Esophagus squamous epithelium (tissue), 5 donors: ENCODE measurements around the gene ALG5. TPM values are rescaled to one million over a fixed set of nuclear protein-coding genes. Genes with fewer than 3 reads are reported as not detected.

Source experiments
- DNase-seq: peaks from one replicate; lab custom pipeline; 2025; lab: John Stamatoyannopoulos, UW
- H3K27ac ChIP-seq, 4 donors: fragments of 200-600 bp; sonication (generic); one replicate each; pipeline ENCODE4 v1.5.1; 2016 to 2019; ENCODE audit warnings: mild to moderate bottlenecking in 1 of 4
- H3K27me3 ChIP-seq, 4 donors: fragments of 200-600 bp; sonication (generic); 1 replicate in 3 of 4; 2 replicates in 1 of 4; pipeline versions ENCODE4 v1.5.1 to v1.6.0; 2017 to 2021; ENCODE audit warnings: antibody characterized with exemption in 1 of 4
- H3K36me3 ChIP-seq, 3 donors: fragments of 200-600 bp; sonication (generic); one replicate each; pipeline ENCODE4 v1.5.1; 2016 to 2019
- H3K4me1 ChIP-seq, 3 donors: fragments of 200-600 bp; sonication (generic); one replicate each; pipeline ENCODE4 v1.5.1; 2017 to 2019
- H3K4me3 ChIP-seq, 4 donors: fragments of 200-600 bp; sonication (generic); 1 replicate in 3 of 4; 2 replicates in 1 of 4; pipeline ENCODE4 v1.5.1; 2016 to 2019; ENCODE audit warnings: mild to moderate bottlenecking in 2 of 4, moderate library complexity in 1 of 4
- H3K9me3 ChIP-seq, 3 donors: fragments of 200-600 bp; sonication (generic); one replicate each; pipeline ENCODE4 v1.5.1; 2016 to 2019
- CTCF ChIP-seq, 6 experiments: fragments of 450-650 bp in 4 of 6; fragments of 200-600 bp in 2 of 6; sonication (generic) in 2 of 6; IDR thresholded peaks; one replicate each; pipeline ENCODE4 v1.5.1; 2016 to 2019; ENCODE audit warnings: antibody characterized with exemption in 6 of 6, mild to moderate bottlenecking in 4 of 6, moderate library complexity in 4 of 6
- POLR2A ChIP-seq, 4 donors: fragments of 450-650 bp; IDR thresholded peaks; one replicate each; pipeline ENCODE4 v1.6.1; 2017; ENCODE audit warnings: antibody characterized with exemption in 4 of 4, mild to moderate bottlenecking in 4 of 4, moderate library complexity in 3 of 4
- WGBS, 2 donors: methylation state at CpG; one replicate each; pipeline ENCODE4 v1.1.5; 2018; 5-methylcytosine and 5-hydroxymethylcytosine counted together
- intact Hi-C: fragments of 100-400 bp; cut with DNase I; formaldehyde crosslinking; loops from one replicate; pipeline ENCODE4 v1.15.0; 2022
- total RNA-seq, 4 donors: library from RNA; depleted of rRNA; stranded (reverse); fragments of >200 nt; gene quantifications; one replicate each; pipeline ENCODE4 v1.1.0, GENCODE V29; 2016
- donor health status: DM: yes; HTN: yes; CAD: no.

ALG5 gene
- total RNA-seq: 10 to 100 TPM; 15.0 to 43.1 (median 23.3) TPM

- Histone ChIP-seq H3K27ac (peak within 1 kb of the TSS; percentile 92 to 99 (median 96)), H3K36me3 (peaks cover under 1 to 33% (median 2%) of the 10 kb centered on the region in 3 donors), H3K9me3 (no peaks in the 10 kb centered on the region), H3K4me3 (peak within 1 kb of the TSS; percentile 68 to 99 (median 93)), H3K27me3 (no peaks in the 10 kb centered on the region), H3K4me1 (peaks cover 0 to 33% (median 14%) of the 10 kb centered on the region in 3 donors)
- peak; percentile 35 for DNase-seq
- 0 to 1% methylated on average over 14 to 23 of the region's 52 CpGs for WGBS, 2 donors
- intact Hi-C loops: loop anchor here (5.0 kb wide), 1 partner anchor 58 kb away; the partner anchor contains the start of gene SUPT20H
- TF ChIP-seq CTCF (IDR thresholded peaks at IDR 0.05) (peak; percentile 89 to 98 (median 97)), POLR2A (IDR thresholded peaks at IDR 0.05) (peak in 2 of 4 donors; percentile 41 to 67)
Observed at GRCh38 chr13:36999054-36999714, at the start of gene ALG5. TSS of gene ALG5 (minus strand) at chr13:36999340. CDS start at chr13:36999300, 40 bp downstream.

GRCh38 chr13:37047846-37048245 lies 48.7 kb upstream of the ALG5 start:
- Histone ChIP-seq H3K9me3 (no peaks in the 10 kb centered on the region), H3K36me3 (peaks cover 0 to 76% (median 5%) of the 10 kb centered on the region in 3 donors), H3K4me3 (no peak overlapping the region), H3K4me1 (no peaks in the 10 kb centered on the region), H3K27me3 (no peaks in the 10 kb centered on the region), H3K27ac (no peak overlapping the region)
- TF ChIP-seq POLR2A (IDR thresholded peaks at IDR 0.05) (no peak), CTCF (IDR thresholded peaks at IDR 0.05) (no peak)
- intact Hi-C loops: loop anchor here (5.0 kb wide), 1 partner anchor 46 kb away; the partner anchor contains the start of gene EXOSC8
- 88% methylated on average over 3 of the region's 3 CpGs for WGBS, 2 donors
- no peak for DNase-seq

- Histone ChIP-seq H3K36me3 (peaks cover 4 to 84% (median 5%) of the 10 kb centered on the region in 3 donors), H3K4me1 (no peaks in the 10 kb centered on the region), H3K27ac (no peak overlapping the region), H3K27me3 (no peaks in the 10 kb centered on the region), H3K9me3 (no peaks in the 10 kb centered on the region), H3K4me3 (no peak overlapping the region)
- TF ChIP-seq CTCF (IDR thresholded peaks at IDR 0.05) (no peak), POLR2A (IDR thresholded peaks at IDR 0.05) (no peak)
- WGBS, 2 donors: 85% methylated on average over 2 of the region's 2 CpGs
- DNase-seq: no peak
- intact Hi-C loops: loop anchor here (5.0 kb wide), 1 partner anchor 45 kb away; the partner anchor contains the start of gene EXOSC8
Observed at GRCh38 chr13:37047032-37047431, 47.9 kb upstream of the ALG5 start.

- Histone ChIP-seq H3K4me1 (no peaks in the 10 kb centered on the region), H3K27me3 (no peaks in the 10 kb centered on the region), H3K9me3 (no peaks in the 10 kb centered on the region), H3K4me3 (no peak overlapping the region), H3K27ac (no peak overlapping the region), H3K36me3 (peaks cover 5 to 93% (median 10%) of the 10 kb centered on the region in 3 donors)
- TF ChIP-seq CTCF (IDR thresholded peaks at IDR 0.05) (no peak), POLR2A (IDR thresholded peaks at IDR 0.05) (no peak)
- no peak for DNase-seq
- WGBS, 2 donors: 89 to 100% methylated on average over 1 of the region's 1 CpG
- intact Hi-C loops: loop anchor here (5.0 kb wide), 1 partner anchor 44 kb away; the partner anchor contains the start of gene EXOSC8
Observed at GRCh38 chr13:37046062-37046461, 46.9 kb upstream of the ALG5 start.

- Histone ChIP-seq H3K9me3 (no peaks in the 10 kb centered on the region), H3K27me3 (no peaks in the 10 kb centered on the region), H3K27ac (no peak overlapping the region), H3K4me3 (no peak overlapping the region), H3K36me3 (peaks cover 0 to 100% (median 20%) of the 10 kb centered on the region in 3 donors), H3K4me1 (no peaks in the 10 kb centered on the region)
- intact Hi-C loops: no loop called here
- DNase-seq: no peak
- TF ChIP-seq CTCF (IDR thresholded peaks at IDR 0.05) (no peak), POLR2A (IDR thresholded peaks at IDR 0.05) (no peak)
Observed at GRCh38 chr13:37040789-37041188, 41.6 kb upstream of the ALG5 start.
